Heart left ventricle (tissue), 13 donors: ENCODE results near the gene ROBO1.

ENCODE experiments used
- CTCF ChIP-seq, 12 donors: fragments of 200-600 bp; sonication (generic) in 4 of 12; IDR thresholded peaks; one replicate each; pipeline versions ENCODE4 v1.5.0 to v1.8.0; 2018 to 2022; ENCODE audit warnings: antibody characterized with exemption in 12 of 12, mild to moderate bottlenecking in 5 of 12
- POLR2A ChIP-seq, 2 donors: fragments of 450-650 bp; IDR thresholded peaks; one replicate each; pipeline ENCODE4 v1.6.1; 2017; ENCODE audit warnings: antibody characterized with exemption in 2 of 2, mild to moderate bottlenecking in 2 of 2, moderate library complexity in 2 of 2
- donor health status: ischemic (EF 13 %, LVEDD 7.1; RV severe dilation, severe dysfunction).
- donor health status: DM: no; HTN: yes; CAD: no.
- donor health status: DM: no; HTN: no; CAD: no.
- donor health status: ischemic (EF 25% LVEDD 6.9; RV normal size, moderate dysfunction).
- donor health status: ischemic (EF 25% LVEDD 5.7; RV mildly dilated, moderate dysfunction).
- donor health status: ischemic (EF 35%, LVEDD 5.7; RV mildly dilated, moderate dysfunction).
- donor health status: nonischemic (EF 11% LVEDD 7.7; RV severe dilation, severe dysfunction).
- donor health status: DM: yes; HTN: yes; CAD: no.
- donor health status: PGD.
- donor health status: ischemic (EF 29% LVEDD 5.4; RV normal size, mild dysfunction).
- donor health status: nonischemic (EF 23%, LVEDD 6.1; RV moderate dilation, normal function).

GRCh38 chr3:78764634-78765033 is 1003.2 kb downstream of the ROBO1 start:
- no peak for TF ChIP-seq POLR2A (IDR thresholded peaks at IDR 0.05)
- TF ChIP-seq CTCF (IDR thresholded peaks at IDR 0.05): no peak
